ENCODE data around the gene ASTN1. TPM values are rescaled to one million over a fixed set of nuclear protein-coding genes. Genes with fewer than 3 reads are reported as not detected.
"Not testable (repeated sequence)": the region's sequence is repeated elsewhere in the genome, so short reads cannot be mapped to it uniquely, and the experiment has no call there.

Gene ASTN1
- total RNA-seq, 1 donor from 2014 or later: 0.35 TPM

DNA sequence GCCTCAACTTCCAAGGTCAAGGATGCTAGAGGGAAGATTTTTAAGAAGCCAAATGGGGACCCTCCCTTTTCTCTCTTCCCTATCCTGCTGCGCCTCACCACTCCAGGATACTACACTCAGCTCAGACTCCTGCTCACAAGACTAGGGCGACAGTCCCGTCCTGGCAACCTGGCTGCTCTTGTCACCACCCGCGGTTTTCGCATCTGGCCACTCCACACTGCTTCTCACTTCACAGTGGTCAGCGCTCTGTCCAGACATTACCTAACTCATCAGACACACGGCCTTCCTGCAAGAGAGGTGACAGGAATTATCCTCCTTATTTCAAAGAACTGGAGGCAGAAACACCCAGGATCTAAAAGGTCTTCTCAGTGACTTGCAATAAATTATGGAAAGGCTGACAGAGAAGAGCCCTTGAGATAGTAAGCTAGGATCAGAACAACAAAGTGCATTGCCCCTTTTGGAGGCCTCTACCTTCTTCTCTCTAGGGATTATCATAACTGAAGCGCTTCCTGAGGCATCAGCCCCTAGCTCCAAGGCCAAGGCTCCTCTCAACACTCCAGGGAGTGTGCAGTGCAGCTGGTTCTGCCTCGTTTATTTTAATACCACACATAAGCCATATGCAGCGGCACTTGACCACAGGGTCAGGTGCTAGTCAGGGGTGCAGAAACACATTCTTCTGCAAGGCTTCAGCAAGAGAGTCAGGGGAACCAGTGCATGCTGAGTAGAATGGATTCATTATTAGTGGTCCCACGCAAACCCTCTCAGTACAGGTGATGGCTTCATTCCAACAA is 41.9 kb downstream of the ASTN1 start:
- ATAC-seq (no peak), DNase-seq (ENCODE audit: missing footprints) (no peak)
- intact Hi-C loops (cut with DNase I): no loop called here

DNA sequence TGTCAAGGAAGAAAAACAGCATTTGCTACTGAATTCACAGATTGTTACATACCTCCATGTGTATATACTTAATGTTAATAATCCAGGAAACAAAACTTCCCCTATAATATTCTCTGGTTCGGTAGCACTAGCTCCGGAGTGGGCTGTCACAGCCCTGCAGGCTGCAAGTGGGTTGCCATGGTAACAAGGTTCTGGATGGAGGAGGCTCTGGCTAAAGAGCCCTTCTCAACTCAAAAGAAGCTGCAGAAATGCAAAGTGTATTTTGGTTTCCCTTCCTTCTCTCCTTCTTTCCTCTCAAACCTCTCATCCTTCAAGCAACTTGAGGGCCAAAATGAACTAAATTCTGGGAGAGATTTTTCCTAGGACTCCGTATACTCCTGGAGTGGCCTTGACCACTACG is 45.2 kb downstream of the ASTN1 start:
- no peak for ATAC-seq
- intact Hi-C loops (cut with DNase I): no loop called here
- DNase-seq (ENCODE audit: missing footprints): no peak

GRCh38 chr1:177118901-177119300 is 45.6 kb downstream of the ASTN1 start:
- intact Hi-C loops (cut with DNase I): no loop called here
- DNase-seq (ENCODE audit: missing footprints) (no peak), ATAC-seq (no peak)

- intact Hi-C loops (cut with DNase I): no loop called here
- ATAC-seq (no peak), DNase-seq (ENCODE audit: missing footprints) (no peak)
Observed at GRCh38 chr1:177116941-177117340, 47.6 kb downstream of the ASTN1 start.

DNA sequence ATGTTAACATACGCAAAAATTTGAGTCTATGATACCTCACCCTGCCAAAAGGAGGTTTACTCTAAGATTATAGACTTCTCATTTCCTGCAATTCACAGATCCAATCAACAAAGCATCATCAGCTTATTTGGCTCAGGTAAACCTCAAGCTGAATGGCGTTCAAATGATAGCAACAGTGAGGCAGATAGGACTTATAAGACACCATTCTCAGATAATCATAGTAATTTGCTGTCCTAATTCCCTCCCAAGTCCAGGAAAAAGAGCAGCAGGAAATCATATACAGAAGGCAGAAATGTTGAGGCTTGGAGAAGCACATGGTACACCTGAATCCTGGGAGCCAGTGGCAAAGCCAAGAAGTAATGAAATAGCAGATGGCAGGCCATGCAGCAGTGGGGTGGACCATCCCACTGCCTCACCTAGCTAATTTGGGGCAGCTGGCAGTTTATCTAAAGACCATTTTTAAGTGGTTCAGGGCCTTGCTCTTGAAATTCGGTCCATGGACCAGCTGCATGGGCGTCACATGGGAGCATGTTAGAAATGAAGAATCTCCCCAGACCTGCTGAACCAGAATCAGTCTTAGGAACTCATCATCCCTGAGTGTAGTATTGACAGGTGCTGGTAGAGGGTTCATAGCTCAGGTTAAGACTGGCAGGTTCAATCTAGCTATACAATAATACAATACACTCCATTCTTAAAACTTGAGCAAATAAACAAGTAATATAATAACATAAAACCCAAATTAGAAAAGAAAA is 57.7 kb downstream of the ASTN1 start:
- ATAC-seq: no peak
- intact Hi-C loops (cut with DNase I): no loop called here
- no peak for DNase-seq (ENCODE audit: missing footprints)

DNA sequence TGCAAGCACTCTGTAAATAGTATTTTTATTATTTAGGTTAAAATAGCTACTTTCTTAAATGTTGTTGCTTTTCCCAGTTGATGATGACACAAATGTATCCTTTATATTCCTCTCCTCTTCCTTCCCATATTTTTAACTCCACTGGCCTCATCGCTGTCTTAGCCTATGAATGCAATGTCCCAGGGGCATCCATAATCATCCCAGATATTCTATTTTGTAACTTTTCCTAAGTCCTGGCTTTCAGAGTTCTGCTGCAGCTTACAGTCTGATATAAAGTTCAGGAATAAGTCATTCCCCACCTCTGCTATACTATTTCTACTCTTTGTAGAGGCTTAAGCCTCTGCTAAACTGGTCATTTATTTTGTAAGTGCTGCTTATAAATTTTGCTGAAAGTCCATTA is 58.3 kb downstream of the ASTN1 start:
- DNase-seq (ENCODE audit: missing footprints): no peak
- intact Hi-C loops (cut with DNase I): no loop called here
- ATAC-seq: no peak

- ATAC-seq (no peak), DNase-seq (ENCODE audit: missing footprints) (no peak)
- intact Hi-C loops (cut with DNase I): no loop called here
Observed at GRCh38 chr1:177103005-177103852, 61.3 kb downstream of the ASTN1 start.

DNA sequence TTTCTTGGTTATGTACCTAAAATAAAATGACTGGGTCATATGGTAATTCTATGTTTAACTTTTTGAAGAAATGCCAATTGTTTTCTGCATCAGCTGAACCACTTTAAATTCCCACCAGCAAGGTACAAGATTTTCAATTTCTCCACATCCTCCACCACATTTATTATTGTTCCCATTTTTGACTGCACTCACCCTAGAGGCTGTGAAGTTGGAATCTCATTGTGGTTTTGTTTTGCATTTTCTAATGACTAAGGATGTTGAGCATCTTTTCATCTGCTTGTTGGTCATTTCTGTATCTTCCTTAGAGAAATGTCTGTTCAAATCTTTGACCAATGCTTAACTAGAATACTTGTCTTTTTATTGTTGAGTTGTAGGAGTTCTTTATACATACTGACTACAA is 72.5 kb downstream of the ASTN1 start:
- intact Hi-C loops (cut with DNase I): no loop called here
- DNase-seq (ENCODE audit: missing footprints) (no peak), ATAC-seq (no peak)

GRCh38 chr1:177091040-177091439 is 73.5 kb downstream of the ASTN1 start:
- DNase-seq (ENCODE audit: missing footprints): no peak
- ATAC-seq: no peak
- intact Hi-C loops (cut with DNase I): no loop called here

- intact Hi-C loops (cut with DNase I): no loop called here
- no peak for ATAC-seq
- DNase-seq (ENCODE audit: missing footprints): no peak
Observed at GRCh38 chr1:177088966-177089365, 75.5 kb downstream of the ASTN1 start.

DNA sequence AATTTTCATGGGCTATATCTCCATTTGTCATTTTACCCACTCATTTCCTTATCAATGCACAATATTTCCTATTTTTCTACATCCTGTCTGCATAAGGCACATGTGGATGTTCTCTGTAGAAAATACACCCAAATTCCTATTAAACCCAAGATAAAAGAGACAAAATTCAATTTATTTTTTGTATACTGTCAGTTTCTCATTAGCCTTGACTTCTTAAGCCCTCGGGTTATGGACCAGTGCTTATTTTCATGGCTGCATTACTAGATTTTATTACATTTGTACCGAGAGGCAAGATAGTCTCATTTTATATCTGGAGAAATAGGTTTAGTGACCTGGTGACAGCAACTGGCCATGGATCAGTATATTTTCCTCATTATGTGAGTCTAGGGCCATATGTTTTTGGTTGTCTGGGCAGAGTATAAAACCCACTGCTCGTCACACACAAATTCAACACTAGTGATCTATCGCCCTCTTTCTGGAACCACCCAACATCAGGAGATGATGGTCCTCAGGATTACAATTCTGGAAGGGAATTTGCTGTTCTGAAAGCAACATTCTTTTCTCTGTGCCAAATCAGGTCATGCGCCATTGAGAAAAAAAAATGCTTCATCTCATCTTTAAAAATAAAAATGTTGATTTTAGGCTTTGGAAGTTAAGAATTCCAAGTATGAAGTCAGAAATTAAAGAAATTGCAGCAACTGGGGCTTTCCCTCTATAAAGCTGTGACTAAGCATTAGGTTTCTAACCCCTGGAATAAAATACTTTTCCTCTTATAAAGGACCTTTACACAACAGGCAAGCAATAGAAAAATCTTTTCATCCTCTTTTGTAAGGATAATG is 81.4 kb downstream of the ASTN1 start:
- intact Hi-C loops (cut with DNase I): no loop called here
- DNase-seq (ENCODE audit: missing footprints) (no peak), ATAC-seq (no peak)

- DNase-seq (ENCODE audit: missing footprints): no peak
- intact Hi-C loops (cut with DNase I): no loop called here
- no peak for ATAC-seq
Observed at GRCh38 chr1:177080564-177080963, 83.9 kb downstream of the ASTN1 start.

DNA sequence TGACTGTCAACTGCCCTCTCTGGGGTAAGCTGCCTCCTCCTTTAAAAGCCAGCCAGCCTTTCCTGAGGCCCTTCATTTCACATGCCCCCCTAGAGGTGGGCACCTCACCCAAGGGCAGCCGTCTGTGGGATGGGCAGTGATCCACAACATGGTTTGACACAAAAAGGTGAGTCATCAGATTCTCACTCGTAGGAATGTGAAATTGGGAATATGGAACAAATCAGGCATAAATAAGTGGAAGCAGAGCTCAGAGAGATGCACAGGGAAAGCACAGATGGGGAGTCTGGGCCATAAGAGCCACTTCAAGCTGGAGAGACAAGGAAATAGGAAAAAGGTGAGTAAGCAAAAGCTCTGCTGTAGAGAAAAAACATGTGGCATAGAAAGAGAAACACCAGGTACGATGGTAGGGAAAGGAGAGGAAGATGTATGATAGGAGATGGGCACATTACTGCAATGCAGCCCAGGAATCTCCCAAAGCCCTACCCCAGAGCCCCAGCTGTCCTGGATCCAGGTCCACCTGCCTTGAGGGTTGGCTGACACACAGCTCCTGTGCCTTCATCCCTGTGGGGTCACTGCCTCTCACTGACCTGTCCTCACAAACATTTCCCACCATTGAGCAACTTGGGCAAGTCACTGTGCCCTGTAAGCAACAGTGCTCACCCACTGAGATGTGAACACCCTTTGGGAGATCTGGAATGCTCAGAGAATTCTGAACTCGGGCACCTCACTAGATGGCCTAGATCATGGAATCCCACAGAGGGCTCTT is 86.6 kb downstream of the ASTN1 start:
- no peak for ATAC-seq
- DNase-seq (ENCODE audit: missing footprints): no peak
- intact Hi-C loops (cut with DNase I): no loop called here

DNA sequence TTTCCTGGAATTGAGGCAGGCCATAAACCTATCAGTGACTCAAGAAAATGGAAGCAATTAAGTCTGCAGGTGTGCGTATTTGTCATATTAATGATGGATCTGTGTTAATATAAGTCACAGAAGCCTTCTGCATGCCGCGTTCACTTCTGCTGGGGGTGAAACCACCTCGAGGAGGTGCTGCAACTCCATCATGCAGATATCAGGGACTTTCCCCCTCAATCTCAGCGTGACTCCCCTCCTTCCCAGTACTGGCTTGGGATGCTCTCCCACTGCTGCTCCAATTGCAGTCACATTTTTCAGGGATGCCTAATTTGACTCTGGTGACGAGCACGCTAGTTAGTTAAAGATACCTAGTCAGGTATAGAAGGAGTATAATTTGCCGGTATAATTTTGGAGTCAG is 87.5 kb downstream of the ASTN1 start:
- intact Hi-C loops (cut with DNase I): no loop called here

GRCh38 chr1:177074811-177075210 is 89.7 kb downstream of the ASTN1 start:
- intact Hi-C loops (cut with DNase I); ATAC-seq; DNase-seq (ENCODE audit: missing footprints): not testable (repeated sequence)

More for the DNA sequence above, 87.5 kb downstream of the ASTN1 start:
- DNase-seq (ENCODE audit: missing footprints) (no peak), ATAC-seq (no peak)

GRCh38 chr1:177069490-177069889 is 95.0 kb downstream of the ASTN1 start:
- ATAC-seq: no peak
- DNase-seq (ENCODE audit: missing footprints): no peak
- intact Hi-C loops (cut with DNase I): no loop called here

GRCh38 chr1:177067752-177068410 is 96.6 kb downstream of the ASTN1 start:
- no peak for DNase-seq (ENCODE audit: missing footprints)
- ATAC-seq: no peak
- intact Hi-C loops (cut with DNase I): no loop called here

Data from Right ventricle myocardium inferior (tissue), 1 donor.